Upper lobe of right lung (tissue), 1 donor: Measurements from ENCODE around the gene DPF1. TPM values are rescaled to one million over a fixed set of nuclear protein-coding genes. Genes with fewer than 3 reads are reported as not detected.

Experiments
- ATAC-seq: fragments of 200-7000 bp; cut with Tn5 transposase; one replicate; pipeline ENCODE4 v1.9.1; 2020; ENCODE audit warnings: mild to moderate bottlenecking, moderate library complexity
- DNase-seq: peaks from one replicate; pipeline ENCODE4 v3.0.0-alpha.2; 2020
- H3K27ac ChIP-seq: fragments of 200-600 bp; one replicate; pipeline ENCODE4 v1.8.0; 2022
- H3K27me3 ChIP-seq: fragments of 200-600 bp; one replicate; pipeline ENCODE4 v1.8.0; 2022; ENCODE audit warnings: mild to moderate bottlenecking
- H3K36me3 ChIP-seq: fragments of 200-600 bp; one replicate; pipeline ENCODE4 v1.8.0; 2022
- H3K4me1 ChIP-seq: fragments of 200-600 bp; one replicate; pipeline ENCODE4 v1.8.0; 2022
- H3K4me3 ChIP-seq: fragments of 200-600 bp; one replicate; pipeline ENCODE4 v1.8.0; 2022; ENCODE audit warnings: mild to moderate bottlenecking
- H3K9me3 ChIP-seq: fragments of 200-600 bp; one replicate; pipeline ENCODE4 v1.8.0; 2022
- intact Hi-C: fragments of 100-400 bp; cut with DNase I; formaldehyde crosslinking; loops from one replicate; pipeline ENCODE4 v1.11.0; 2022
- long read RNA-seq: library from polyadenylated mRNA; unstranded; transcript quantifications from one replicate; pipeline ENCODE4 v2.0.0, GENCODE V29; 2021
- total RNA-seq: library from RNA; stranded (reverse); fragmentation: NEBNext Ultra II Directional; extraction: Animal tissue kit (Norgen Biotek cat#: 25700); gene quantifications from one replicate; pipeline ENCODE4 v1.2.1, GENCODE V29; 2021
- TF ChIP-seq, protein P1 (sequence below): fragments of 200-600 bp; IDR thresholded peaks from one replicate; pipeline ENCODE4 v1.8.0; 2022; ENCODE audit warnings: antibody characterized with exemption
- donor health status: DM: no; HTN: yes; CAD: no; lungs with severe emphysema.

Gene DPF1
- not detected for total RNA-seq
- long read RNA-seq, partial matches to known transcripts = 0 of 1 reads
- long read RNA-seq, other reads (novel, unspliced or antisense) = 1 of 1 reads

DNA sequence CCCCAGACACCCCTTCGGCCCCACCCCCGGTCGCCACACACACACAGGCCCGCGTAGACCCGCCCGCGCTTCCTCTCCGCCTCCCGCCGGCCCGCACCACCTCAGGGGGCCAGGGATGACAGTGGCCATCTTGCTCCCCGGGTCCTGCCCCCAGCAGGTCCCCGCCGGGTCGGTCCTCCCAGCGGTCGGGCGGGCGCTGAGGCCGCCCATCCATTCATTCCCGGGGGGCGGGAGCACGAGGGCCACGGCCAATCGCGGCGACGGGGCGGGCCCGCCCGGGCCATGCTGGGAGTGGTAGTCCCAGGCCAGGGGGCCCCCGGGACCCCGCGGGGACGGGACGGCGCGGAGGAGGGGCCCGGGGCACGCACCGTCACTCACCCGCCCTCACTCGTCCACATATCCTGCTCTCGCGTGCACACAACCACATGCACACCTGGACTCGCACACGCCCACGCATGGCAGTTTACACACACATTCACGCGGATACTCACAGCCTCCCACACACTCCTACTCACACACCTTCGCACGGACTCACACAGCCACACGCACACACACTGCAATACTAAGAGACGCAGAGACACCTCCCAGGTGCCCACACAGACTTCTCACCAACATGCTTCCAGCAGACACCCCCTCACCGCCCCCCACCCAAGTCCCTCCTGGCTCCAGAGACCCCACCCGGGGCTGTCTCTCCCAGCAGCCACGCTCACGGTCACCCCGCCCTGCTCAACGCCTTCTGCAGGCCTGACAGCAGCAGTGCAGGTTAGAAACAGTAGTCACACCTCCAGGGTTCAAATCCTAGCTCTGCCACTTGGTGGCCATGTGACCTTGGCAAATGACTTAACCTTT, at the start of gene DPF1:
Gene DPF1, minus strand, starts transcription at position 209 of the 849 bp plus-strand sequence. Its CDS starts 80 bp downstream, at position 129.
- TF ChIP-seq, protein P1, sequence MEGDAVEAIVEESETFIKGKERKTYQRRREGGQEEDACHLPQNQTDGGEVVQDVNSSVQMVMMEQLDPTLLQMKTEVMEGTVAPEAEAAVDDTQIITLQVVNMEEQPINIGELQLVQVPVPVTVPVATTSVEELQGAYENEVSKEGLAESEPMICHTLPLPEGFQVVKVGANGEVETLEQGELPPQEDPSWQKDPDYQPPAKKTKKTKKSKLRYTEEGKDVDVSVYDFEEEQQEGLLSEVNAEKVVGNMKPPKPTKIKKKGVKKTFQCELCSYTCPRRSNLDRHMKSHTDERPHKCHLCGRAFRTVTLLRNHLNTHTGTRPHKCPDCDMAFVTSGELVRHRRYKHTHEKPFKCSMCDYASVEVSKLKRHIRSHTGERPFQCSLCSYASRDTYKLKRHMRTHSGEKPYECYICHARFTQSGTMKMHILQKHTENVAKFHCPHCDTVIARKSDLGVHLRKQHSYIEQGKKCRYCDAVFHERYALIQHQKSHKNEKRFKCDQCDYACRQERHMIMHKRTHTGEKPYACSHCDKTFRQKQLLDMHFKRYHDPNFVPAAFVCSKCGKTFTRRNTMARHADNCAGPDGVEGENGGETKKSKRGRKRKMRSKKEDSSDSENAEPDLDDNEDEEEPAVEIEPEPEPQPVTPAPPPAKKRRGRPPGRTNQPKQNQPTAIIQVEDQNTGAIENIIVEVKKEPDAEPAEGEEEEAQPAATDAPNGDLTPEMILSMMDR = no peak
- H3K4me1 ChIP-seq = peaks cover 7% of the 10 kb centered on the region
- ATAC-seq = peak; percentile 64
- no peaks in the 10 kb centered on the region for H3K36me3 ChIP-seq
- peaks cover 84% of the 10 kb centered on the region for H3K27me3 ChIP-seq
- no peak for DNase-seq
- peak within 1 kb of the TSS; percentile 33 for H3K4me3 ChIP-seq
- intact Hi-C loops = no loop called here
- no peaks in the 10 kb centered on the region for H3K9me3 ChIP-seq
- no peak within 1 kb of the TSS for H3K27ac ChIP-seq

DNA sequence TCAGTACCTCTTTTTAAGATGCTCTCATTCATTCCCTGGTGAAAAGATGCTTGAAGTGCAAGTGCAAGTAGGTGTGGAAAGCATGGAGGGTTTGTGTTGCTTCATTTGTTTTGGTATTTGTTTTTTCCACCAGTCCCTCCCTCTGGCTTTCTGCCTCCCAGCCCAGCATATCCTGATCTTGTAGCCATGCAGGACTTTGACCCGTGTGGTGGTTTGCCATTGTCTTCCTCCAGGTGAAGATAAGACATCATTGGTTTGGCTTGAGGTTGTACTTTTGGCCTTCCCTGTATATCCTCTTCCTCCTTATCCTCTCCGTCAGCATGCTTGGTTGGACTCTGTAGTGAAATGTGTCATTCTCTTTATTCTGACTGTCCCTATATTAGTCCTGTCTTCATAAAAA, 49.5 kb upstream of the DPF1 start:
- no peak overlapping the region for H3K4me3 ChIP-seq
- peaks cover 44% of the 10 kb centered on the region for H3K4me1 ChIP-seq
- no peak for ATAC-seq
- TF ChIP-seq, protein P1 = no peak
- H3K9me3 ChIP-seq = no peaks in the 10 kb centered on the region
- H3K36me3 ChIP-seq = no peaks in the 10 kb centered on the region
- H3K27ac ChIP-seq = no peak overlapping the region
- H3K27me3 ChIP-seq = no peaks in the 10 kb centered on the region
- intact Hi-C loops = no loop called here
- no peak for DNase-seq

DNA sequence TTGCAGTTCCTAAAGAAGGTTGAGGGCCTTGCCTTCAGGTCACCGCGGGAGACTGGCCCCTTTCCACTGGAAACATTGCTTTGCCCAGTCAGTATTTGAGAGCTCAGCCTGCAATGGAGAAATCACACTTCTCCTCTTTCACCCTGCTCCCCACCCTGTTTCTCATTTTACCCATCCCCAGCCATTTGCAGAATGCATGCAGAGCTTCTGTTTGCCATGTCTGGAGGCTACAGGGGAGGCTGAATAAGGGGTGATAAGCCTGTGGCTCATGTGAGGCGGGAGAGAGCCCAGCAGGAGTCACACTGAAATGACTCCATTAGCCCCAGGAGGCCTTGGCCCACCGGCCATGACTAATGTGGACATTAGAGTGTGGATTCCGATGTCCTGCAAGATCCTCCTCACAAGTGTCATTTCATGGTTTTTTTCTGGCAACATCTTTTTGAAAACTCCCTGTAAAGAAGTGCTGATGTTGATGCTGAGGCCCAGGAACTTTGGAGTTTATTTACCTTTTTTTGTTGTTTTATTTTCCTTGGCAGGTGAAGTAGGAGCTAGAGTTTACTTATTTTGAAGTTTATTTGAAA, 46.7 kb upstream of the DPF1 start:
- no peak for ATAC-seq
- Histone ChIP-seq H3K4me1 (peaks cover 28% of the 10 kb centered on the region), H3K4me3 (no peak overlapping the region), H3K36me3 (no peaks in the 10 kb centered on the region), H3K27ac (no peak overlapping the region), H3K9me3 (no peaks in the 10 kb centered on the region), H3K27me3 (no peaks in the 10 kb centered on the region)
- no peak for DNase-seq
- intact Hi-C loops = no loop called here
- TF ChIP-seq, protein P1 = no peak

DNA sequence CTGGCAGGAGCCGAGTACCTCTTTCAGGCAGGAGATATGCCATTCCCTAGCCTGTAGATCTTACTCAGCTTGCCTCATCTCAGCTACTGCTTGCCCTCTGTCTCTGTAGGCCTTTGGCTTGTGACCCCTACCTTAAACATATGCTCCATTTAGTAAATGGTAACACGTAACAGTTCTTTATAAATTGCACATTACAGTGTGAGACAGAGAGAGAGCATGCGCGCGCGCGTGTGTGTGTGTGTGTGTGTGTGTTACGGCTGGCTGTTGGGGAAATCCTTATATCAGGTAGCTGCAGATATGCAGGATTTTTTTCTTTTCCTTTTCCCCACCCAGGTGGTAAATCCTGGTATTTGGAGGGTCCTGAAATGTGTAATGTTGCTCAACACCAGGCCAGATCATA, 44.5 kb upstream of the DPF1 start:
- Histone ChIP-seq H3K9me3 (no peaks in the 10 kb centered on the region), H3K4me1 (peaks cover 16% of the 10 kb centered on the region), H3K4me3 (no peak overlapping the region), H3K27me3 (no peaks in the 10 kb centered on the region), H3K36me3 (no peaks in the 10 kb centered on the region), H3K27ac (no peak overlapping the region)
- DNase-seq = no peak
- no peak for ATAC-seq
- intact Hi-C loops = no loop called here
- TF ChIP-seq, protein P1 = no peak

DNA sequence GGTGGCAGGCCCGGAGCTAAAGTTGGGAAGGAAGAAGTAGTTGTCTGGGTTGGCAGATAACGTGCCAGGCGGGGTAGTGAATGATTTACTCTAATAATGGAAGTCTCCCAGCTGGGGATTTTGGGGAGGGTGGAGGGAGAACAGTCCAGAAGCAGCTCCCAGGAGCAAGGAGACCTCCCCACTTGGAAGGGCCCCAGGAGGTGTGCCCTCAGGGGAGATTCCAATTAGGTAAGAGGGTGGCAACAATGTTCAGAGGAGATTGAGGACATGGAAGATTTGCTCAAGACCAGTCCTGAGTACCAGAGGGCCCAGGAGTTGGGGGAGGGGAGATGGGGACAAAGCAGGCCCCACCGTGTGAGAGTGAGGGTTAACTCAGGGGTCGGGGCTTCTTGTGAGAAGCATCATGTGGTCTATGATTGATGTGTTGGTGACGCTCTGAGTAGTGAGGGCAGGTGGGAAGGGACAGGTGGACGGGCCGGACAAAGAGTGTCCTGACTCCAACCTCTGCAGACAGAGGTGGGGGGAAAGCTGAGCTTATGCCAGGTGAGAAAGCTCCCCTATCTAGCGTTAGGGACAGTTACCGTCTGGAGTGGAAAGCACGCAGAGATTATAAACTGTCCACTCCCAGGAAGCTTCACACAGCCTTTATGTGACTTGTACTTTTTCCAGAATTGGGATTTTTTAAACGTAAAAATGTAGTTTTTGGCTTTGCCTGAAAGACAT, 43.9 kb upstream of the DPF1 start:
- ATAC-seq (peak; percentile 4), DNase-seq (peak; percentile 76)
- Histone ChIP-seq H3K9me3 (no peaks in the 10 kb centered on the region), H3K4me1 (peaks cover 16% of the 10 kb centered on the region), H3K27ac (no peak overlapping the region), H3K36me3 (no peaks in the 10 kb centered on the region), H3K27me3 (no peaks in the 10 kb centered on the region), H3K4me3 (no peak overlapping the region)
- intact Hi-C loops = no loop called here
- TF ChIP-seq, protein P1 = no peak
